Glutamatergic neuron (in vitro differentiated cells): ENCODE data around the gene MYH6. TPM values are rescaled to one million over a fixed set of nuclear protein-coding genes. Genes with fewer than 3 reads are reported as not detected.

Experiments used
- DNase-seq: peaks from one replicate; pipeline ENCODE4 v3.0.0; 2022
- H3K27ac Mint-ChIP-seq: one replicate; pipeline ENCODE4 v1.8.0; 2020; ENCODE audit warnings: mild to moderate bottlenecking, mixed read lengths, inconsistent platforms; ENCODE audit not compliant: unreplicated experiment
- H3K27me3 Mint-ChIP-seq: one replicate; pipeline ENCODE4 v1.8.0; 2020; ENCODE audit warnings: mild to moderate bottlenecking, moderate library complexity, mixed read lengths, inconsistent platforms; ENCODE audit not compliant: unreplicated experiment
- H3K36me3 Mint-ChIP-seq: one replicate; pipeline ENCODE4 v1.8.0; 2020; ENCODE audit warnings: mild to moderate bottlenecking, mixed read lengths, inconsistent platforms; ENCODE audit not compliant: unreplicated experiment
- H3K4me1 Mint-ChIP-seq: one replicate; pipeline ENCODE4 v1.8.0; 2020; ENCODE audit warnings: mild to moderate bottlenecking, low read depth, mixed read lengths, inconsistent platforms; ENCODE audit not compliant: unreplicated experiment
- H3K4me3 Mint-ChIP-seq: one replicate; pipeline ENCODE4 v1.8.0; 2020; ENCODE audit warnings: mild to moderate bottlenecking, mixed read lengths, inconsistent platforms; ENCODE audit not compliant: unreplicated experiment
- H3K9me3 Mint-ChIP-seq: one replicate; pipeline ENCODE4 v1.8.0; 2020; ENCODE audit warnings: mild to moderate bottlenecking, moderate library complexity, mixed read lengths, inconsistent platforms; ENCODE audit not compliant: unreplicated experiment
- CTCF ChIP-seq: fragments of 200-600 bp; sonication (generic); IDR thresholded peaks from one replicate; pipeline ENCODE4 v1.5.0; 2021; ENCODE audit not compliant: partially characterized antibody, unreplicated experiment
- total RNA-seq: library from RNA; stranded (reverse); fragmentation: NEBNext Ultra II Directional; extraction: Animal tissue kit (Norgen Biotek cat#: 25700); gene quantifications from one replicate; pipeline ENCODE4 v1.2.1, GENCODE V29; 2021; ENCODE audit not compliant: unreplicated experiment

The MYH6 gene
- total RNA-seq, 1 donor from 2014 or later = not detected

- H3K27ac Mint-ChIP-seq = no peak overlapping the region
- no peaks in the 10 kb centered on the region for H3K9me3 Mint-ChIP-seq
These were observed 41.2 kb upstream of the MYH6 start for GRCh38 chr14:23449314-23449713.

GRCh38 chr14:23447361-23448350 lies 39.6 kb upstream of the MYH6 start:
- no peak for DNase-seq
- no peak for TF ChIP-seq CTCF
- Mint-ChIP-seq H3K27ac (no peak overlapping the region), H3K36me3 (no peaks in the 10 kb centered on the region), H3K4me3 (no peak overlapping the region), H3K4me1 (no peaks in the 10 kb centered on the region), H3K27me3 (peaks cover 2% of the 10 kb centered on the region), H3K9me3 (peaks cover 3% of the 10 kb centered on the region)

More at GRCh38 chr14:23449314-23449713, 41.2 kb upstream of the MYH6 start:
- Mint-ChIP-seq H3K36me3 (no peaks in the 10 kb centered on the region), H3K27me3 (no peaks in the 10 kb centered on the region), H3K4me1 (no peaks in the 10 kb centered on the region), H3K4me3 (no peak overlapping the region)
- DNase-seq = no peak
- TF ChIP-seq CTCF = no peak

- no peak for TF ChIP-seq CTCF
- Mint-ChIP-seq H3K4me3 (no peak overlapping the region), H3K27ac (no peak overlapping the region), H3K4me1 (no peaks in the 10 kb centered on the region), H3K36me3 (no peaks in the 10 kb centered on the region), H3K9me3 (peaks cover 3% of the 10 kb centered on the region), H3K27me3 (peaks cover 6% of the 10 kb centered on the region)
- DNase-seq = no peak
These were observed 38.3 kb upstream of the MYH6 start for GRCh38 chr14:23446291-23446851.

GRCh38 chr14:23445773-23446172 lies 37.7 kb upstream of the MYH6 start:
- no peaks in the 10 kb centered on the region for H3K36me3 Mint-ChIP-seq
- H3K9me3 Mint-ChIP-seq = peaks cover 3% of the 10 kb centered on the region
- DNase-seq = no peak
- no peak overlapping the region for H3K4me3 Mint-ChIP-seq
- H3K27me3 Mint-ChIP-seq = peaks cover 6% of the 10 kb centered on the region
- H3K4me1 Mint-ChIP-seq = no peaks in the 10 kb centered on the region
- no peak for TF ChIP-seq CTCF
- no peak overlapping the region for H3K27ac Mint-ChIP-seq

- Mint-ChIP-seq H3K4me3 (no peak overlapping the region), H3K27me3 (peaks cover 6% of the 10 kb centered on the region), H3K36me3 (no peaks in the 10 kb centered on the region), H3K27ac (no peak overlapping the region), H3K9me3 (peaks cover 3% of the 10 kb centered on the region), H3K4me1 (no peaks in the 10 kb centered on the region)
- TF ChIP-seq CTCF = no peak
- DNase-seq = no peak
These were observed 36.2 kb upstream of the MYH6 start for GRCh38 chr14:23444314-23444713.
